Measurements from ENCODE around the gene ELOVL7. TPM values are rescaled to one million over a fixed set of nuclear protein-coding genes. Genes with fewer than 3 reads are reported as not detected.

Gene ELOVL7
- total RNA-seq, 1 donor from 2014 or later = 4.4 TPM

DNA sequence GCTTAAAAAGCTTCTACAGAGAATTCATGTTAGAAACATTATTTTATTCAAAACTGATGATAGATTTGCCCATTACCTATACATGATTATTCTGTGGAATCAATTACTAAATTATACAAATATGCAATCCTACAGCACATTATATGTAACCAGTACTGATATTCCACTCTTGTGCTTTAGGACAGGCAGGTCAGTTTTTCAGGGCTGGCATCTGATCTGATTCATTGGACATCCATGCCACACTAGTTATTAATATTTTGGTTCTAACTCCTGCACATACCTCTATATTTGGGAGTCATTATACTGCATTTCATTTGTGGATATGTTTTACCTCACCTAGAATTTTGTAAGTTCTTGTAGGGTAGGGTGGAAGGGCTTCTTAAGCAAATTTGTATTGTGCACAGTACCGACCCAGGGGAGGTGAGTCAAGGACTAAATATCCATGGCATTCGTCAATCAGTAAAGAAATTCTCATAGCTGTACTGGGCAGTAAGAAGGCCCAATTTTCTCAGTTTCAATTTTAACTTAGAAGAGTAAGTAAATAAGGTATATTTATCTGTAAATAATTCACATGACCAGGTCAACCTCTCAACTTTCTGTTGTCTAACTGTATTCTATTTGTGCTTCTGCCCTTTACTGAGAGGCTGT is 33.5 kb downstream of the ELOVL7 start:
- H3K9me3 Mint-ChIP-seq (ENCODE audit: unreplicated experiment) = no peaks in the 10 kb centered on the region

DNA sequence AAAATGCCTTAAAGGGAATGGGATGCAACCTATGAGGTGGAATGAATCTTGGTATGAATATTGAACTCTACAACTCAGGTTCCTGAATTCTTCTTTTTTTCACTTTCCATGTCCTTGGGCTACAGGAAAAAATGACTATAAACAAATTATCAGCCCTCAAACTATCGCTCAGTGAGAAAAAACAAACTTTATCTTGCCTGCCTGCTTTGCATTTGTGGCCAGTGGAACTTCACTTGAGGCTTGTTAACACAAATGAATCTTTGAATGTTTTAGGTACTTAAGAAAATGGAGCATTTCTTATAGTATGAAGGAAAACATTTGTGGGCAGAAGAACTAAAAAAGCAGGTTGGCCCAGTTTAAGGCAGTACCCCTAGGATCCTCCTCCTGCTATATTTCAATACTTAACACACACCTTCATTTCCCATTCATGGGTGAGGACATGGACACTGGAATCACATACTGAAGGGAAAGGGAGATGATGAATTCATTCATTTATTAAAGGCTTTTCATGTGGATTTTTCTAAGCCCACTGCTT is 34.1 kb downstream of the ELOVL7 start:
- DNase-seq (ENCODE audit: low spot score) = no peak
- H3K27ac Mint-ChIP-seq (ENCODE audit: unreplicated experiment) = no peak overlapping the region
- H3K27me3 Mint-ChIP-seq (ENCODE audit: unreplicated experiment) = peaks cover 2% of the 10 kb centered on the region
- no peak overlapping the region for H3K4me3 Mint-ChIP-seq (ENCODE audit: unreplicated experiment)
- H3K4me1 Mint-ChIP-seq (ENCODE audit: unreplicated experiment) = peaks cover 3% of the 10 kb centered on the region
- no peaks in the 10 kb centered on the region for H3K36me3 Mint-ChIP-seq (ENCODE audit: low read depth, unreplicated experiment)
- H3K9me3 Mint-ChIP-seq (ENCODE audit: unreplicated experiment) = no peaks in the 10 kb centered on the region
- no peak for TF ChIP-seq CTCF (IDR thresholded peaks at IDR 0.05; ENCODE audit: unreplicated experiment)

More for the DNA sequence above, 33.5 kb downstream of the ELOVL7 start:
- peaks cover 2% of the 10 kb centered on the region for H3K27me3 Mint-ChIP-seq (ENCODE audit: unreplicated experiment)
- DNase-seq (ENCODE audit: low spot score) = no peak
- H3K4me3 Mint-ChIP-seq (ENCODE audit: unreplicated experiment) = no peak overlapping the region
- peaks cover 3% of the 10 kb centered on the region for H3K4me1 Mint-ChIP-seq (ENCODE audit: unreplicated experiment)
- no peak overlapping the region for H3K27ac Mint-ChIP-seq (ENCODE audit: unreplicated experiment)
- no peak for TF ChIP-seq CTCF (IDR thresholded peaks at IDR 0.05; ENCODE audit: unreplicated experiment)
- no peaks in the 10 kb centered on the region for H3K36me3 Mint-ChIP-seq (ENCODE audit: low read depth, unreplicated experiment)

GRCh38 chr5:60806591-60807243 is 37.4 kb downstream of the ELOVL7 start:
- Mint-ChIP-seq H3K27ac (ENCODE audit: unreplicated experiment) (no peak overlapping the region), H3K9me3 (ENCODE audit: unreplicated experiment) (no peaks in the 10 kb centered on the region)
- no peak for TF ChIP-seq CTCF (IDR thresholded peaks at IDR 0.05; ENCODE audit: unreplicated experiment)

GRCh38 chr5:60805463-60805862 is 38.6 kb downstream of the ELOVL7 start:
- Mint-ChIP-seq H3K4me3 (ENCODE audit: unreplicated experiment) (no peak overlapping the region), H3K27me3 (ENCODE audit: unreplicated experiment) (peaks cover 2% of the 10 kb centered on the region), H3K36me3 (ENCODE audit: low read depth, unreplicated experiment) (no peaks in the 10 kb centered on the region), H3K27ac (ENCODE audit: unreplicated experiment) (no peak overlapping the region), H3K4me1 (ENCODE audit: unreplicated experiment) (peaks cover 3% of the 10 kb centered on the region), H3K9me3 (ENCODE audit: unreplicated experiment) (no peaks in the 10 kb centered on the region)
- no peak for TF ChIP-seq CTCF (IDR thresholded peaks at IDR 0.05; ENCODE audit: unreplicated experiment)
- DNase-seq (ENCODE audit: low spot score) = no peak

More at GRCh38 chr5:60806591-60807243, 37.4 kb downstream of the ELOVL7 start:
- H3K27me3 Mint-ChIP-seq (ENCODE audit: unreplicated experiment) = peaks cover 2% of the 10 kb centered on the region
- no peak for DNase-seq (ENCODE audit: low spot score)
- no peaks in the 10 kb centered on the region for H3K36me3 Mint-ChIP-seq (ENCODE audit: low read depth, unreplicated experiment)
- H3K4me1 Mint-ChIP-seq (ENCODE audit: unreplicated experiment) = peaks cover 3% of the 10 kb centered on the region
- no peak overlapping the region for H3K4me3 Mint-ChIP-seq (ENCODE audit: unreplicated experiment)

DNA sequence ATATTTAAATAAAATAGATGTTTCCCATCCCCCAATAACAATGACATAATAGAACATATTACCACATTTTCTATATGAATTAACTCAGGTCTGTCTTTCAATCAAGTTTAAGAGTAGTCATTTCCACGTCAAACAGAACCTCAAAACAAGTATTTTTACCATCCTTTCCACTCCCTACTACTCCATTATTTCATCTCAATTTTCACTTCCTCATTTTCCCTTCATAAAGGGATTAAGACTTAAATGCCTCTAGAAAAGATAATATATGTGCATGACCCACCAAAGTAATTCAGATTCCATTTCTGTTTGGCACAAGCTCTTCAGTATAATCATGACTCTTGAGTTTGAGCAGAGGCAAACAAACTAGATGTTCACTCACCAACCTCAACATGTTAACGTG is 40.4 kb downstream of the ELOVL7 start:
- Mint-ChIP-seq H3K27me3 (ENCODE audit: unreplicated experiment) (peaks cover 2% of the 10 kb centered on the region), H3K4me1 (ENCODE audit: unreplicated experiment) (peaks cover 3% of the 10 kb centered on the region), H3K27ac (ENCODE audit: unreplicated experiment) (no peak overlapping the region), H3K4me3 (ENCODE audit: unreplicated experiment) (no peak overlapping the region), H3K9me3 (ENCODE audit: unreplicated experiment) (no peaks in the 10 kb centered on the region), H3K36me3 (ENCODE audit: low read depth, unreplicated experiment) (no peaks in the 10 kb centered on the region)
- no peak for TF ChIP-seq CTCF (IDR thresholded peaks at IDR 0.05; ENCODE audit: unreplicated experiment)
- DNase-seq (ENCODE audit: low spot score) = no peak

Measured in endothelial cell (in vitro differentiated cells).